Fibroblast of skin of scalp (primary cell): ENCODE data around the gene CD300LG. TPM values are rescaled to one million over a fixed set of nuclear protein-coding genes. Genes with fewer than 3 reads are reported as not detected.
"Not testable (repeated sequence)": the region's sequence is repeated elsewhere in the genome, so short reads cannot be mapped to it uniquely, and the experiment has no call there.

ENCODE experiments used
- DNase-seq: peaks from one replicate; pipeline ENCODE4 v3.0.0-alpha.2; 2013
- polyA plus RNA-seq, 2 experiments: library from polyadenylated mRNA; unstranded; fragments of 120-200 nt; gene quantifications; one replicate each; pipeline ENCODE4 v1.2.1, GENCODE V29; 2013; ENCODE audit not compliant: insufficient read length in 2 of 2

CD300LG gene, protein sequence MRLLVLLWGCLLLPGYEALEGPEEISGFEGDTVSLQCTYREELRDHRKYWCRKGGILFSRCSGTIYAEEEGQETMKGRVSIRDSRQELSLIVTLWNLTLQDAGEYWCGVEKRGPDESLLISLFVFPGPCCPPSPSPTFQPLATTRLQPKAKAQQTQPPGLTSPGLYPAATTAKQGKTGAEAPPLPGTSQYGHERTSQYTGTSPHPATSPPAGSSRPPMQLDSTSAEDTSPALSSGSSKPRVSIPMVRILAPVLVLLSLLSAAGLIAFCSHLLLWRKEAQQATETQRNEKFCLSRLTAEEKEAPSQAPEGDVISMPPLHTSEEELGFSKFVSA
- polyA plus RNA-seq (2013, experiment 1 of 2; ENCODE audit: insufficient read length) = not detected
- polyA plus RNA-seq (2013, experiment 2 of 2; ENCODE audit: insufficient read length) = 0.11 TPM

DNA sequence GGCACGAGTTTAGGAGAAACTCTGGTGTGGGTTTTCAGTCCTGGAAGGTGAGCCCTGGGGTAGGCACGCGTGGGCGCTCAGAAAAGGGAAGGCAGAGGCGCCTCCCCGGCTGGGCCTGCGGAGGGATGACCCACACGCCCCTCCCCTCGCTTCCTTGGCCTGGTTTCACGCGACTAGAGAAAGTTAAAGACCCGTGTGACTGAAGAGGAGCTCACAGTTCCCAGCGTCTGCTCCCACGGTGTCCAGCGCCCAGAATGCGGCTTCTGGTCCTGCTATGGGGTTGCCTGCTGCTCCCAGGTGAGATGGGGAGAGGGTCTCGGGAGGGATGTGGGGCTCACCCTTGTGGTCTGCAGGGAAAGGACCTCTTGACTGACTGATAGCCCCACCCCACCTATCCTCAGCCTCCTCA is at the start of gene CD300LG:
CD300LG (plus strand) TSS at position 214 of the 409 bp plus-strand sequence; CDS start at position 255, 41 bp downstream.
- no peak for DNase-seq

DNA sequence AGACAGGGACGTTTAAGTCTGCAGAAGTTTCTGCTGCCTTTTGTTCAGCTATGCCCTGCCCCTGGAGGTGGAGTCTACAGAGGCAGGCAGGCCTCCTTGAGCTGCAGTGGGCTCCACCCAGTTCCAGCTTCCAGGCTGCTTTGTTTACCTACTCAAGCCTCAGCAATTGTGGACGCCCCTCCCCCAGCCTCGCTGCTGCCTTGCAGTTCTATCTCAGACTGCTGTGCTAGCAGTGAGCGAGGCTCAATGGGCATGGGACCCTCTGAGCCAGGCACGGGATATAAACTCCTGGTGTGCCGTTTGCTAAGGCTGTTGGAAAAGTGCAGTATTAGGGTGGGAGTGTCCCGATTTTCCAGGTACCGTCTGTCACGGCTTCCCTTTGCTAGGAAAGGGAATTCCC is 49.0 kb upstream of the CD300LG start:
- not testable (repeated sequence) for DNase-seq

DNA sequence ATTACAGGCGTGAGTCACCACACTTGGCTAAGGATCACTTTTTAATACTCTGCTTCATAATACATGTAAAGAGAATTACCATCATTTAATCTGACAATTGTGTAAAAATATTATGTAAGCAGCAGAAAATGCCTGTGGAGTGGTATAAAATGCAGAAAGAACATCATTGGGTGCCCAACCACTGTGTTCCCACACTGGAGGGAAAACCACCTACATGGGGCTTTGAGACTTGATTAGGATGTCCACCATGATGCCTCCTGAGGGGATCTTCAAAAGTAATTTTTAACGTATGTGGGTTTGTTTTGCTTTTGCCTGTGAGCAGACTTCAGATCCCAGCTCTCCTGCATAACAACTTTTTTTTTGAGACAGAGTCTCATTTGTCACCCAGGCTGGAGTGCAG is 47.9 kb upstream of the CD300LG start:
- no peak for DNase-seq

DNA sequence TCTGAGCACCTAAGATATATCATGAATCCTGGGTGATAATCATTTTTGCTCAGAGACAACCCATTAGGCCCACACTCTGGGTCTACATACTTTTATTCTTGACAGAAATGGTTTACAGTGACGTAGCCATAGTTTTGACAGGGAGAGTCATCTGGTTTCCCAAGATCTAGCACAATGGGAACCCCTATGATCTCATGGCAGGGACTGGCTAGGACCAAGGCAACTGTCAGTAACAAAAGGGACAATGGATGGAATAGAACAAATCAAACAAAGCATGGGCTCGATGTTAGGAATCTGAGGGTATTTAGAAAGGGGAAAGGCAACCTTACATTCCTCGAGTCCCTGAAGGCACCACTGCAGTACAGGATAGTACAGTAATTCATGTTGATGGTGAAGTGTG is 46.2 kb upstream of the CD300LG start:
- DNase-seq = no peak

DNA sequence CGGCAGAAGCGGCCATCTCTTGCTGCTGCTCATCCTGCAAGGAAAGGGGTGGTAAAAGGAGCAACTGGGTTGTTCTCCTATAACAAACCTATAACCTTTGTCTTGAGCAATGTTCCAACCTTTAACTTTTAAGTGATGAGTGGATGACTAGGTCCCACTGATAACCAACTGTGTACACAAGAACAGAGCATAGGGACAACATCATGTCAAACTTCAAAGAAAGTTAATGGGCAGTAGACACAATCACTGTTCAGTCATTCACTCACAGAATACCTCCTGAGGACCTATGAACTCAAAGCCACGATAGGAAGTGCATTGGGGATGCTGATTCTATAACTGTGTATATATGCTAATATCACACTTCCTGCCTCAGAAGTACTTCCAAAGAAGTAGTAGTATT is 45.1 kb upstream of the CD300LG start:
- no peak for DNase-seq

DNA sequence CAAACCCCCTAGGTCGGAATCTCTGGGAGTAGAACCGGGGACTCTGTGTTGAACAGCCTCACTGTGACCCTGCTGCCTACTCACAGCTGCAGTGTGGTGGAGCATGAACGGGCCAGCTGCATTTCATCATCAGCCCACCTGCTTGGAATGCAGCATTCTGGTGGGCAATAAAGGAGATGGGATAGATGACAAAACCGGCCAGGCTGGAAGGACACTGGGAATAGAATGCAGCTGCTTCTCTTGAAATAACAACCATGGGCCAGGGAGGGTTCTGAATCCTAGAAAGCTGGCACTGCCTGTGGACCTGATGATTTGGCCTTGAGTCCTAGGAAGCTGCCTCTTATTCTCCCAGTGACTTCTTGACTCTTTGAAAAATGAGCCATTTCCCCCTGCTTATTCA is 43.2 kb upstream of the CD300LG start:
- no peak for DNase-seq

DNA sequence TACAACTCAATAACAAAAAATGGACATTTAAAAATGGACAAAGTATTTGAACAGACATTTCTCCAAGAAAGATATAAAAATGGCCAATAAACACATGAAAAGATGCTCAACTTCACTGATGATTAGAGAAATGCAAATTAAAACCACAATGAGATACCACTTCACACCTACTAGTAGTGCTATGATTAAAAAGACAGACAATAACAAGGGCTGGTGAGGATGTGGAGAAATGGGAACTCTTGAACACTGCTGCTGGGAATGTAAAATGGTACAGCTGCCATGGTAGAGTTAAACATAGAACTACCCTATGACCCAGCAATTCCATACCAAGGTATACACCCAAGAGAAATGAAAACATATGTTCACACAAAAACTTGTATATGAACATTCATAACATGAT is 41.9 kb upstream of the CD300LG start:
- DNase-seq = no peak

DNA sequence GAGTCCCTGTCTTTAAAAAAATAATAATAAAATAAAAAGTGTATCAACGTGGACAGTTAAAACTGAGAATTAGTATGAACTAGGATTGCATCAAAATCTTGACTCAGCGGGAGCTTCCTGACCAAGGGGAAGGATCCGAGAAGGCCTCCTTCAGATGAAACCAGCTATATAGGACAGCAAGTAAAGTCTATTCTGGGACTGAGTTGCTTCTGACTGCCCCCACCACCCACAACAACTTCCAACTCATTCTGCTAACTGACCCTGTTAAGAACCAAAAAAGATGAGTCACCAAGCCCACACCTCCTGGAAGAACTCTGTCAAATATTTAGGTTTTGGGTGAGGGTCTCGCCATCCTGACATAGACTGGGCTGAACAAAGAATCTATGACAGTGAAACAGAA is 38.9 kb upstream of the CD300LG start:
- DNase-seq = no peak

DNA sequence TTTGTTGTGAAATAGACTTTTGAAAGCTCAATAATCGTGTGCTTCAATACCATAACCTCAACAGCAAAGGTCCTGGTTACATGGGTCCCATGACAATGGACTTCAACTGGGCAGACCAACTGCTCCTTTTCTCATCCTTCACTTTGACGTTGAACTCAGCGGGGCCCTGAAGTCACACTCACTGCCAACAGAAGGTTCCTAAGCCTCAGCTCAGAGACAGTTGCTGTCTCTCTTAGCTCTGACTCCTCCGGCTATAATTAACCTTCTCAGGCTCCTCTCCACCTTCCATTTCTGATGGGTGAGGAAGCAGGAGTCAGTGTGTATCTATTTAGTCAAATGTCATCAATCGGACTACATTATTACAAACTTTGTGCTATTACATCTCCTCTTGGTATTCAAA is 37.9 kb upstream of the CD300LG start:
- no peak for DNase-seq

DNA sequence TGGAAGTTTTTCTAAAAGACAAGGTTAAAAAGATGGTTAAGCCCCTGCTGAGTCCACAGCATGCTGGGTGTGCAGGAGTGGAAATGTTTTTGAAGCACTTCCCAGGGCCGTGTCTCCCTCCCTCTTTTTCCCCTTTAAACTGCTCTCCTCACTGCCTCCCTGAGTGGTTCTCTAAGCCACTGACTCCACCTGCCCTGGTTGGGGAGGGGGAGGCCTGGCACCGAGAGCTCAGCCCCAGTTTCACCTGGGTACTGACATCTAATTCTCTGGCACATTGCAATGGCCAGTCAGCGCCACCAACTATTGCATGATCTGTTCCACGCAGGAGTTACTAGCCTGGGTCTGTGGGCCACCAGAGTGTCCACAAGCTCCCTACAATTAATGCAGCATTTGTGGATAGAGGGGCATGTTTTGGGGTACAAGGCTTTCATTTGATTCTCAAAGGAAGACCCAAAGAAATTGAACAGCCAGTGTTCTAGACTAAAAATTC is 36.7 kb upstream of the CD300LG start:
- no peak for DNase-seq

DNA sequence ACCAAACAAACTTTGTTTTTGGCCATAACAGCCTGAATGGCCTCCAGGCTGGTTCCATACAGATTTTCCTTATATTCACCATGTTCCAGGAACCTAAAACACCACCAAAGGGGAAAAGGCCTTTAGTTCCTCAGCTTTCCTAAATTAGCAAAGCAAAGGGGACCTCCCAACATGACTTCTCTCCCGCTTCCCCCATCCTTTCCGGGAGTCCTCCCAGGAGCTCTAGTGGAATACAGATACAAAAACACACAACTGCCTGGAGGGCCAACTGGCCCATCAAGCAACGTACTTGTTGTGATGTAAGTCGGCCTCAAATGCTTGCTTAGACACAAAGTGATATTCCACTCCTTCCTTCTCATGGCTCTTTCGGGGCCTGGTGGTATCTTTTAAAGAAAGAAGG is 36.2 kb upstream of the CD300LG start:
- DNase-seq = no peak

DNA sequence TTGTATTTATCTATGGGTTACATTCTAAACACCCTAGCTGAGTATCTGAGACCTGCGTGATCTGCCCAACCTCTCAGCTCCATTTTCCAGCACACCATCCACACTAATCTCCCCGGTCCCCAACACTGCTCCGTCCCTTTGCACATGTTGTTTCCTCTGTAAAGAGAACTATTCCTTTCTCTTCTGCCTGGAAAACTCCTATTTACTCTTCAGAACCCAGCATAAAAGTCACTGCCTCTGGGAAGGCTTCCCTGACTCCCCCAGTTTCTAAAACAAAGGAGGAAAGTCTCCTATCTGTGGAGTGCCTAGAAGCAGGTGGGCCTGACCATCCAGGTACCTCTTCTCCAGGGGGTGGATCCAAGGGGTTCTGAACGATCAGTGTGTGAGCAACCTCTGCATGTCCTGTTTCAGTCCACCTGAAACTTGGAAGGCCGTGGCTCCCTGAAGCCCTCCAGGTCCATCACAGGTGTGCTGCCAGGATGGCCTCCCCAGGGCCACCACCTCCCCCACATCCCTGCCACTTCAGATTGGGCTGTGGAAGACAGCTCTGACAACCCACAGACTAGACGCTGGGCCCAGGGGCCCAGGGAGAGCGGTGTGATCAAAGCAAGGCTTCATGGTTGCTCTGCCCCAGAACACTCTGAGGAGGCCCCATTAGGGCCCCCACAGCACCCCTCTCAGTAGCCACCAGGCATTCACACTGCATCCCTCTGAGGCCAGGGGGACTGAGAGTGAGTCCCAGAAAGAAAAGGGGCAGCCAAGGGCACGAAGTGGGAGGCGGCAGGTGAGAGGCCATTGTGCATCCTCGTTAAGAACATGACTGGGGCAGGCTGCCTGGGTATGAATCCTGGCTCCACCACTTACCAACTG is 34.3 kb upstream of the CD300LG start:
- no peak for DNase-seq

DNA sequence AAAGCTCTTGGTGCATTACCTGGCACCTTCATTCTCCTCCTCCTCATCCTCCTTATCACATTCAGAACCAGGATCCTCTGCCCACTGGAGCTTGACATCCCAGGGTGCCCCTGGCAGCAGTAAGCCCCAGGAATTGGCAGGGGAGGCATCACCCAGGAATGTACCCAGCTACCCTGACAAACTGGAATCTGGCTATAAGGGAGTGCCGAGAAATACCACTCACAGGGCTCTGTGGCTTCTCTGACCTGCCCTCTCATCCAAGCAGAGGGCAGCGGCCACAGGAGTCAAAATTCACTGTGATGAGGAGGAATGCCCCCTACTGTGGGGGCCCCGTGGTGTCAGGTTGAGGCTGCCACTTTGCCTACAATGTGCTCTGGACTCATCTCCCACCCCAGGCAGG is 33.6 kb upstream of the CD300LG start:
- DNase-seq = no peak

DNA sequence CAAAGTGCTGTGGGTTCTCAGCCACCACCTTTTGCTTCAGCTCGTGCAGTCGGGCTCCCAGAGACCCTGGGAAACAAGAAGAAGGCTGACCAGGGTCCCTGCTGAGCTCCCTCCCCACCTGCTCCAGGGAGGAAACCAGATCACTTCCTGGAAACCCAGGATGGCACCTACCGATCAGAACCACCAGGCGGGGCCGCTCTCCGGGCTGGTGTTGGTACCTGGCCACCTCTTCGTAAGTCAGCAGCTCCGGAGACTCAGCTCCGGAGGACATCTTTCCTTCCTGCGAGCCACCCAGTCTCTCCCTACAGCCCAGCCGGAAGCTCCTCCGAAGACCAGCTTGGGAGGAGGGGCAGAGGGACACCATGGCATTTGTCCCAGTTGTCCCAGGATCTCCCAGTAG is 33.0 kb upstream of the CD300LG start:
- DNase-seq = no peak

DNA sequence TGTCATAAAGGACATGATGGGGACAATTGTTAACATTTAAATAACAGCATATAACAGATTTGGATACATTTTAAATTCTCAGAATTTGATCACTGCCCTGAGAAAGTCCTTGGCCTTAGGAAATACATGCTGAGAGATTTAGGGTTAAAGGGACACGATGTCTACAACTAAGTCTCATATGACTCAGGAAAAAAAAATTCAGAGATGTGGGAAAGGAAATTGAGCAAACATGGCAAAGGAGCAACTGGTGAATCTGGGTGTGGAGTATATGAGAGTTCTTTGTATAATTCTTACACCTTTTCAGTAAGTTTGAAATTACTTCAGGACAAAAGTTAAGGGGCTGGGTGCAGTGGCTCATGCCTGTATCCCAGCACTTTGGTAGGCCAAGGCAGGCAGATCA is 32.3 kb upstream of the CD300LG start:
- peak; percentile 70 for DNase-seq

DNA sequence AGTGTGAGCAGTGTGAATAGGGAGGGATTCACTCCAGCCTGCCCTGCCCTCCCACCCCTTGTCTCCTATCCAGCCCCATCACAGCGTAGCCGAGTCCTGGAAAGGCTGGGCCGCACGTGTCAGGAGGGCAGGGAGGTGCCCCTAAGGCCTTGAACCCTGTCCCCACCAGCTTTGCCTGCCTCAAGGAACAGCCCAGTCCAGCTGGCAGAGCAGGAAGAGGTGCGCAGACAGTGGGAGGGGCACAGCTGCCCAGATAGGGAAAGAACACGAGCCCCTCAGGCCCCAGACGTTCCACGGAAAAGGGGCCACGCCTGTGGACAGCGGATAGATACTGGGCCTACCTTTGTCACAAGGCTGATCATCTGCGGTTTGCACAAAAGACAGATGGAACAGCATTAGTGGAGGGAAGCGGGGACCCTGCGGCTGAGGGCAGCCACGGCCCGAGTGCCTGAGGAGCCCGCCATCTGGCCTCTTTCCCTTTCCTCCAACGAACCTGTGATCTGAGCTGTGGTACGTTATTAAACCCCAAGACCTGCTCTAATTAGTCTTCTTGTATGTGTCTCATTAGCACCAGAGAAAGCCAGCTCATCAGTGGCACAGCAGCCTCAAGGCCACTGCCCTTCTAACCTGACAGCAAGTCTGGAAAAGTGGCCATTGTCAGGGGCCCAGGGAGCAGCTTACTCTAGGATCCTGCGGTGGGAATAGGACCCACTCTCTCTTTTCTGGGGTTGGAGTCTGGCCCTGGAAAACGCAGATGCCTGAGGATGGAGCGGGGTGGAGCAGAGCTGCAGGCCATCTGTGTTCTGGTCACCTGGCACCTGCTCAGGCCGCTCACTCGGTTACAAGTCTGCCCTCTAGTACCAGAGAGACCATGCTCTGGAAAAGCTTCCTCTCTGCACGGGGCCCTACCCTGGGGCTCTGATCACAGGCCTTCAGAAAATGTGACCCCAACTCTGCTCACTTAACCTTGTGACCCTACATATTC is 30.3 kb upstream of the CD300LG start:
- no peak for DNase-seq

DNA sequence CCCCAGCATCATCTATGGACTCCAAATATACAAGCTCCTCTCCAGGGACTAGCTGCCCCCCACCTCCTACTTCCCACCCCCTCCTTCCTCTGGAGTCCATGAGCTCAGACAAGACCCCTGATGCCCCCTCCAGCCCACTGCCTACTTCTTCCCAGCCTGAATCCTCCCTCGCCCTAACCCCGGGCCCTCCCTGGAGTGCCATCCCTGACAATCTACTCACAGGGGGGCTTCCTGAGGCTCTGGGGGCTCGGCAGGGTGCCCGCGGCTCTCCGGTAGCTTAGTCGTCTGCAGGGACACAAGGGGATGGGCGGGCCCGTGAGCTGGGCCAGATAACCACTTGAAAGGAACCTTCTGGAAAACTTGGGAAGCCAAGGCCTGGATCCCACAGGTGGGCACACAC is 29.1 kb upstream of the CD300LG start:
- DNase-seq = no peak

DNA sequence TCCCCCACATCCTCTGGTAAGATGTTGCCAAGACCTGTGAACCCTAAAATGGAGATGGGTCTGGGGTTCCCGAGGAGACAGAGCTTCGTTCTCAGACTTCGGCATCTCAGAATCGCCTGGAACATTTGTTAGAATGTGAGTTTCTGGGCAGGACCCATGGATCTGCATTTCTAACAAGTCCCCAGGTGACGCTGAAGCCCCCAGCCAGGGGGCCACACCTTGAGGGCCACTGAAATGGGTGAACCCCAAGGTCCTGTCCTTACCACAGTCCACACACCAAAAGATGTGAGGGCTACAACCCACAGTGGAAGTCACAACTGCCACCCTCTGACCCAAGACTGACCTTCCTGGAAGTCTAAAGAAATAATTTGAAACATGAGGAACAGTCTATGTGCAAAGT is 28.0 kb upstream of the CD300LG start:
- DNase-seq = no peak

DNA sequence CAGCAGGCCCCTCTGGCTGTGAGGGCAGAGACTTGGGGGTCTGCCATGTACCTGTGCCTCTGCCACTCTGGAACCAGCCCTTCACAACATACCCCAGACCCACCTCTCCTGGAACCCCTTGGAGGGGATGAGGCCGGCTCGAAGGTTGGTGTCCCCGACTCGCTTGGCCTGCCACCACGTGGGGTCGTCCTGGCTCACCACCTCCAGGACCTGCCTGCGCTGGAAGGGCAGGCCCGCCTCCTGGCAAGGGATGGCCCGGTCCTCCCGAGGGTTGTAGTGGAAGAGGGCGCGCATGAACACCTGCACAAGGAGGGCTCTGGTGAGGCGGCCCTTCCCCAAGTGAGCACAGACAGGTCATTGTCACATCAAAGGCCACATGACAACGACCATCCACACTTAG is 26.2 kb upstream of the CD300LG start:
- DNase-seq = no peak

DNA sequence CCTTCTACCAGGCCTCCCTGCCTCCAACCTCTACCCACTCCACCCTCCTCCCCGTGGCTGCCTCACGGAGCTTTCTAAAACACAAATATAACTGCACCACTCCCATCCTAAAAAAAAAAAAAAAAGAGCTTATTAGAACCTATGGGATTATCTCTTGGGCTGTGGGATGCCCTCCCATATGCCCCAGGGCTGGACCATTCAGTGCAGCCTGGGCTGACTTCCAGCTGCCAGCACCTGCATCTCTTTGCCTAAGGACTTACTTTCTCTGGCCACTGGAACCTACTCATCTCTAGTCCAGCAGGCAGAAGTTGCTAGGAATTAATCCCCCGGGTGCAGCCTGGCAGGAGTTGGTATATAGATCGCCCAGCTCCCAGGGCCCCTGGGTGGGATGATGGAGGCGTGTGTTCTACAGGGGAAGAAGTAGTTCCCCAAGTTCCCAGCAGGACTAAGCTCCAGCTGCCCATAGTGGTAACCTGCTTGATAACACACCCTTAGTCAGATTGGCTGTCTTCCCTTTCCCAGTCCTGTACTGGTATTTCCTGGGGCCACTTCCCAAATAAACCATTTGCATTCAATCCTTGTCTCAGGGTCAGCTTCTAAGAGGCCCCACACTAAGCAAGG is 24.3 kb upstream of the CD300LG start:
- DNase-seq = no peak

DNA sequence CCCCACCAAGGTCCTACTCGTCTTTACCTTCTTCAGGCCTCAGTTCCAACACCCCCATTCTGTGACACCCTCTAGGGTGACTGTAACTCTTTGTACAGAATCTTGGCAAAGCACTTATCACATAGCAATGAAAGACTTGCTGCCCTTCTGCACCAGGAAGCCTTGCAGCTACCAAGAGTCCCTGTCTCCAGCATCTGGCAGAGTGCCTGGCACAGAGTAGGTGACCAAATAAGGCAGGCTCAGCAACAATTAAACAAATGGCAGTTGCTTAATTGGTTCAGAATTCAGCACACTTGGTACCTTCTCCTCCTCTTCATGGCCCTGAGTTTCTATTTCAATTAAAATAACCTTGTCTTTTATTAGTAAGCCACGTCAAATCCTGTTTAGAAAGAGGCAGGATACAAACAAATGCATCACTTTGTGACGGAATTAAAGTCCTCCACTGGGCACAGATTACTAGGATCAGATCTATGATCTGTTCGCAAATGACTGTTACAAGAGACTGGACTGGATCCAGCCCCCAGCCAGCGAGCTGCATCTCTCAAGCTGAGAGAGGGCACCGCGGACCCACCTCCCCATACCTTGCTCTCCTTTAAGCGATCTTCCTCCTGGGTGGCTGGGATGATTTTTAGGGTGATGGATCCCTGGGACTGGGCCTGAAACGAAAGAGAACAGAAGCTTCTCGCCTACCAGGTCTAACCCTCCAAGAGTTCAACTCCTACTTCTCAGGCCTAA is 23.5 kb upstream of the CD300LG start:
- no peak for DNase-seq
